WTC11 (cell line): ENCODE measurements around the gene ENTPD8. TPM values are rescaled to one million over a fixed set of nuclear protein-coding genes. Genes with fewer than 3 reads are reported as not detected.

Experiments
- ATAC-seq: fragments of 200-7000 bp; cut with Tn5 transposase; 2 replicates; pipeline ENCODE4 v1.10.0; 2021; ENCODE audit warnings: mild to moderate bottlenecking, moderate library complexity
- CTCF ChIA-PET: fragments of 300-600 bp; sonication (Branson Sonifier 250); formaldehyde crosslinking; loops from one replicate; lab custom pipeline; 2021; ENCODE audit warnings: antibody characterized with exemption; lab: Charles Lee
- POLR2A ChIA-PET: fragments of 350-600 bp; sonication (Branson Sonifier 250); formaldehyde crosslinking; loops from one replicate; lab custom pipeline; 2021; ENCODE audit warnings: antibody characterized with exemption; lab: Charles Lee
- DNase-seq: peaks from one replicate; pipeline ENCODE4 v3.0.0; 2021; ENCODE audit warnings: low spot score
- H3K27ac Mint-ChIP-seq: 2 replicates; pipeline ENCODE4 v1.8.0; 2021; ENCODE audit warnings: mixed read lengths
- H3K27me3 Mint-ChIP-seq: 2 replicates; pipeline ENCODE4 v1.8.0; 2021; ENCODE audit warnings: low read depth, mild to moderate bottlenecking, moderate library complexity, mixed read lengths
- H3K36me3 Mint-ChIP-seq: 2 replicates; pipeline ENCODE4 v1.8.0; 2021; ENCODE audit warnings: mixed read lengths
- H3K4me1 Mint-ChIP-seq: 2 replicates; pipeline ENCODE4 v1.8.0; 2022; ENCODE audit warnings: mixed read lengths
- H3K4me3 Mint-ChIP-seq: 2 replicates; pipeline ENCODE4 v1.8.0; 2021; ENCODE audit warnings: mild to moderate bottlenecking, moderate library complexity, mixed read lengths
- H3K9me3 Mint-ChIP-seq: 2 replicates; pipeline ENCODE4 v1.8.0; 2021; ENCODE audit warnings: mixed read lengths
- ARID4B ChIP-seq: sonication (generic); formaldehyde crosslinking; IDR thresholded peaks from 2 replicates; pipeline ENCODE4 v1.8.0; 2023; ENCODE audit warnings: missing genetic modification reagents, mild to moderate bottlenecking, borderline replicate concordance
- FOXJ3 ChIP-seq: sonication (generic); formaldehyde crosslinking; IDR thresholded peaks from 2 replicates; pipeline ENCODE4 v1.9.0; 2021; ENCODE audit warnings: missing genetic modification reagents, mild to moderate bottlenecking, borderline replicate concordance
- FOXK1 ChIP-seq: sonication (generic); formaldehyde crosslinking; IDR thresholded peaks from 2 replicates; pipeline ENCODE4 v1.8.0; 2022; ENCODE audit warnings: mild to moderate bottlenecking, moderate library complexity, missing genetic modification reagents
- GABPB1 ChIP-seq: sonication (generic); formaldehyde crosslinking; IDR thresholded peaks from 2 replicates; pipeline ENCODE4 v1.8.1; 2023; ENCODE audit warnings: mild to moderate bottlenecking, missing genetic modification reagents
- GRHL2 ChIP-seq: fragments of 250-450 bp; sonication (Bioruptor Pico); IDR thresholded peaks from 2 replicates; pipeline ENCODE4 v1.8.0; 2022; ENCODE audit warnings: mild to moderate bottlenecking, moderate library complexity; ENCODE audit not compliant: insufficient replicate concordance, severe bottlenecking
- HMGA2 ChIP-seq: fragments of 250-450 bp; sonication (Bioruptor Pico); IDR thresholded peaks from 2 replicates; pipeline ENCODE4 v1.4.0; 2021; ENCODE audit warnings: mild to moderate bottlenecking, moderate library complexity
- IRF1 ChIP-seq: sonication (generic); formaldehyde crosslinking; IDR thresholded peaks from 2 replicates; pipeline ENCODE4 v1.8.0; 2023; ENCODE audit warnings: missing genetic modification reagents
- NFE2L1 ChIP-seq: sonication (generic); formaldehyde crosslinking; IDR thresholded peaks from 2 replicates; pipeline ENCODE4 v1.8.1; 2023; ENCODE audit warnings: missing genetic modification reagents
- RORB ChIP-seq: fragments of 250-450 bp; sonication (Bioruptor Pico); IDR thresholded peaks from 2 replicates; pipeline ENCODE4 v1.9.0; 2021; ENCODE audit warnings: mild to moderate bottlenecking
- TCF7 ChIP-seq: sonication (generic); formaldehyde crosslinking; IDR thresholded peaks from 2 replicates; pipeline ENCODE4 v1.8.0; 2022; ENCODE audit warnings: mild to moderate bottlenecking, low read depth, missing genetic modification reagents, moderate library complexity
- TEAD1 ChIP-seq: sonication (generic); formaldehyde crosslinking; IDR thresholded peaks from 2 replicates; pipeline ENCODE4 v1.8.0; 2022; ENCODE audit warnings: mild to moderate bottlenecking, missing genetic modification reagents
- TP53 ChIP-seq: sonication (generic); formaldehyde crosslinking; IDR thresholded peaks from 2 replicates; pipeline ENCODE4 v1.8.1; 2023; ENCODE audit warnings: mild to moderate bottlenecking, missing genetic modification reagents
- ZMAT4 ChIP-seq: fragments of 250-450 bp; sonication (Bioruptor Pico); IDR thresholded peaks from 2 replicates; pipeline ENCODE4 v1.9.0; 2021; ENCODE audit warnings: mild to moderate bottlenecking
- ZNF423 ChIP-seq: fragments of 250-450 bp; sonication (Bioruptor Pico); IDR thresholded peaks from 2 replicates; pipeline ENCODE4 v2.1.2; 2022; ENCODE audit warnings: mild to moderate bottlenecking, moderate library complexity
- ZNF425 ChIP-seq: fragments of 250-450 bp; sonication (Bioruptor Pico); conservative IDR thresholded peaks from 2 replicates; pipeline ENCODE4 v1.9.0; 2021; ENCODE audit warnings: mild to moderate bottlenecking
- ZNF532 ChIP-seq: fragments of 250-450 bp; sonication (Bioruptor Pico); IDR thresholded peaks from 2 replicates; pipeline ENCODE4 v1.9.0; 2021; ENCODE audit warnings: mild to moderate bottlenecking, borderline replicate concordance
- ZNF671 ChIP-seq: fragments of 250-450 bp; sonication (Bioruptor Pico); IDR thresholded peaks from 2 replicates; pipeline ENCODE4 v1.8.0; 2021; ENCODE audit warnings: mild to moderate bottlenecking
- total RNA-seq: library from RNA; stranded (reverse); gene quantifications from 3 replicates; pipeline ENCODE4 v1.2.3, GENCODE V29; 2021

Gene ENTPD8
- total RNA-seq, 1 experiment from 2014 or later = 2.3 TPM

GRCh38 chr9:137395666-137396010 lies 45.5 kb downstream of the ENTPD8 start:
- Mint-ChIP-seq H3K9me3 (no peaks in the 10 kb centered on the region), H3K36me3 (no peaks in the 10 kb centered on the region), H3K4me1 (no peaks in the 10 kb centered on the region), H3K4me3 (no peak overlapping the region), H3K27me3 (no peaks in the 10 kb centered on the region), H3K27ac (no peak overlapping the region)
- ATAC-seq (no peak), DNase-seq (no peak)
- ChIA-PET POLR2A (no interaction called here), CTCF (interaction anchor here (0.7 to 2.1 kb wide), 6 partner anchors 22 to 118 kb away, joined by 3 to 7 read pairs (median 4); partner anchors contain the start of genes EXD3, NRARP and TOR4A)
- TF ChIP-seq RORB (no peak), TEAD1 (CRISPR knock-in tag) (no peak), ZNF423 (CRISPR knock-in tag) (no peak), FOXJ3 (CRISPR knock-in tag) (no peak), HMGA2 (CRISPR knock-in tag) (no peak), GABPB1 (CRISPR knock-in tag) (no peak), TP53 (CRISPR knock-in tag) (no peak), ZNF532 (CRISPR knock-in tag) (no peak), NFE2L1 (CRISPR knock-in tag) (no peak), TCF7 (no peak), ZNF425 (CRISPR knock-in tag) (no peak), ZNF671 (no peak), FOXK1 (no peak), IRF1 (no peak), GRHL2 (no peak), ARID4B (CRISPR knock-in tag) (no peak), ZMAT4 (CRISPR knock-in tag) (no peak)
- TF ChIP-seq, all 79 proteins: peak for 0
